ENCODE results near the gene RAD9A.

RAD9A gene

GRCh38 chr11:67391304-67392182 lies at the start of gene RAD9A:
RAD9A (plus strand) TSS chr11:67391986; CDS start chr11:67392045, 59 bp downstream.
- peak; percentile 77 to 80 for DNase-seq (ENCODE audit: low read depth in 2 of 2)

DNA sequence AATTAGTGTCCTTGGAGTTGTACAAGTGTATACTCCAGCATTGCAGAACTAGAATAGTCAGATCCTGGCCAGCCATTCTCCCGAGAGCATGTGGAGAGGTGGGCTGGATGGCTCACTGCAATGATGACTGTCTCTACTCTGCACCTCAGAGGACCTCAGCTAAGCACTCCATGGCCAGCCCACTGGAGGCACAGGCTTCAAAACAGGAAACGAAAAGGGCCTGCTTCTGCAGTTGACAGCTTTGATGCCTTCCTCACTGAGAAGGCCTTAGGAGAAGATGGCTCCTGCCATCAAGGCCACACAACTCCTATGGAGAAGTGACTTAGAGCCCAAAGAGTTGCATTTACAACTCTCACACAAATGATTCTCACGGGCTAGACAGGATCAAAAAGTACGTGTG lies 47.5 kb upstream of the RAD9A start:
- DNase-seq (ENCODE audit: low read depth in 2 of 2) = no peak

- DNase-seq (ENCODE audit: low read depth in 2 of 2) = no peak
These were observed 46.4 kb upstream of the RAD9A start for GRCh38 chr11:67345247-67345919.

GRCh38 chr11:67345920-67346819 lies 45.6 kb upstream of the RAD9A start:
- DNase-seq (ENCODE audit: low read depth in 2 of 2) = no peak

DNA sequence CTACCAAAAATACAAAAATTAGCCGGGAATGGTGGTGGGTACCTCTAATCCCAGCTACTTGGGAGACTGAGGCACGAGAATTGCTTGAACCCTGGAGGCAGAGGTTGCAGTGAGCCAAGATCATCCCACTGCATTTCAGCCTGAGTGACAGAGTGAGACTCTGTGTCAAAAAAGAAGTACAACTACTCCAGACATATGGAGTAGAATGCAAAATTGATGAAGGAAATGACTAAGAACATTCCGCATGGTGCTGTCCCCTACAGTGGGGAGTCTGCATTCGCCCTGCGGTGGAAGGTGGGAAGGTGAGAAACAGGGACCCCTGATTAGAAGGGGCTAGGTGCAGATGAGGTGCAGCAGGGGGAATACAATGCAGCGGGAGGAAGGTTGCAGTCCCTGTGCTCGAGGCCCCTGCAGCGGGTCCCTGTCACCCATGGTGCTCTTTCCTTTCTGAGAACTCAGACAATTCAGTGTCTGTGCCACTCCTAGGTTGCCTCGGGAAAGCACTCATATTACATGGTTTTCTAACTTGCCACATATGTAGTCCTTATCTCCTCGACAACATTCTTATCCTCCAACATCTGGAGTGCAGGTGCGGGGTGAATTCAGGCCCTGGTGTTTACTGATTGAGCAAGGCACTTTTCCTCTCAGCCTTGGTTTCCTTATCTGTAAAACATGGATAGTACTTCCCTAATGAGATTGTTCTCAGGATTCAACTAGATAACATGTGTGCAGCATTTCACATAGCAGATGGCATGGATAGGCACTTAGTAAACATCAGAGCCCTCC lies 43.6 kb upstream of the RAD9A start:
- DNase-seq (ENCODE audit: low read depth in 2 of 2) = no peak

GRCh38 chr11:67349036-67349435 lies 42.8 kb upstream of the RAD9A start:
- no peak for DNase-seq (ENCODE audit: low read depth in 2 of 2)

GRCh38 chr11:67349457-67349856 lies 42.3 kb upstream of the RAD9A start:
- DNase-seq (ENCODE audit: low read depth in 2 of 2) = no peak

GRCh38 chr11:67349928-67350465 lies 41.8 kb upstream of the RAD9A start:
- no peak for DNase-seq (ENCODE audit: low read depth in 2 of 2)

DNA sequence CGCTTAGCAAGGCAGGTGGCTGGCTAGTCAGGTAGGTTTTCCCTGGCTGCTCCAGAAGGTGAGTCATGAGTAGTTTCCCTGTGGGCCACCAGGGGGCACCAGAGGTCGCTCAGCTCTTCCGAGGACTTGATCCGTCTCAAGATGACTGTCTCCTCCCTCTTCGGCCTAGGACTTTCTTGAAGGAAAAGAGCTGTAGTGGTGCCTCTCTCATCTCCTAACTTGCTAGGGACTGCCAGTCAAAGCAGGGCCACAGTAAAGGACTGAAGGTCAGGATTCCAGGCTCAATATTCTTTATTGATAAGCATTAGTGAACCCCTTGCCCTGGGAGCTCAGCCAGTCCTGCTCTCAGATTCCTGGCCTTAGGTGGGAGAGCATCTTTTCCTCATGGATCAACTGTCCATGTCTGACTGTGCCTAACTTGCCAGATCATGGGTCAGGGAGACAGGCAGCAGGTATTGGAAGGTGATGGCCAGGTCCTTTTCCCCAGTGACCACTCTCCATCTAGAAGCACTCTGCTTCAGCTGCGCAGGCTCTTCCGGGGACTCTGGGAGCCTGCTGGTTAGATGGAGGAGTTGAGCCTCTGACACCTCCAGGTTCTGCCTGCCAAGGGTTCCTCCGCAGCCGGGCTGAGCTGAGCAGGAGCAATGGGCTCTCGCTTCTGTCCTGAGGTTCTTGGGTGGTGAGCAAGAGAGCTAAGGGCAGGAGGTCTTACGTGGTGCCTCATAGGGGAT lies 40.3 kb upstream of the RAD9A start:
- DNase-seq (ENCODE audit: low read depth in 2 of 2) = peak; percentile 26 to 41

DNA sequence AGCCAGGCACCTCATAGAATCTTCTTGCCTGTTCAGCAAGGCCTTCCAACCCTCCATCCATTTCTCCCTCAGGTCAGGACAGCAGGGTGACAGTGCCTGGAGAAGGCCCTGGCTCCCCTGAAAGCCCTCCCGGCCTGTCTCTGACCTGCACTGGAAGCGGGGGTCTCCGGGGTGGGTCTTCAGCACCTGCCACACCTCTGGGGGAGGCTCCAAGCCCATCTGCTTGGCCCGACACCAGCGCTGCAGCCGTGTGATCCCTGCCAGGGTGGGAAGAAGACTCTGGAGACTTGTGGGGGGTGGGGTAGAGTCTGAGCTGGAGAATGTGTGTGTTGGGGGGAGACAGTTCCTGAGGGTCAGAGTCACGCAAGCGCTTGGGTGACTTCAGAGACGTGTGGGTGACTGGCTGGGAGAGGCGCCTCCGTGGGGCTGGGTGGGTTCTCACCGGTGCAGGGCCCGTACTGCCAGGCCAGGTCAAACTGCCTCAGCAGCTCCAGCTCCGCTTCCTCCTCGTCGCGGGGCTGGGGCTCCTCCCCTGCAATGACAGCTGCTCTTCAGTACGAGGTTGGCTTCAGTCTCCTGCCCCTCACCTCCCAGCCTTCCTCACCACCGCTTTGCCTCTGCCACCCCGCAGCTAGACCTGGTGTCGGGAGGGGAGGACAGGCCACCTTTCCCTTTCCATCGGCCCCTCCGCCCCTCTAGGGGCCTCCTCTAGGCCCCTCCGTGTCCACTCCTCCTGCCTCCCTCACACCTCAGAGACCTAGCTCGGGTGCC lies 39.1 kb upstream of the RAD9A start:
- DNase-seq (ENCODE audit: low read depth in 2 of 2) = no peak

DNA sequence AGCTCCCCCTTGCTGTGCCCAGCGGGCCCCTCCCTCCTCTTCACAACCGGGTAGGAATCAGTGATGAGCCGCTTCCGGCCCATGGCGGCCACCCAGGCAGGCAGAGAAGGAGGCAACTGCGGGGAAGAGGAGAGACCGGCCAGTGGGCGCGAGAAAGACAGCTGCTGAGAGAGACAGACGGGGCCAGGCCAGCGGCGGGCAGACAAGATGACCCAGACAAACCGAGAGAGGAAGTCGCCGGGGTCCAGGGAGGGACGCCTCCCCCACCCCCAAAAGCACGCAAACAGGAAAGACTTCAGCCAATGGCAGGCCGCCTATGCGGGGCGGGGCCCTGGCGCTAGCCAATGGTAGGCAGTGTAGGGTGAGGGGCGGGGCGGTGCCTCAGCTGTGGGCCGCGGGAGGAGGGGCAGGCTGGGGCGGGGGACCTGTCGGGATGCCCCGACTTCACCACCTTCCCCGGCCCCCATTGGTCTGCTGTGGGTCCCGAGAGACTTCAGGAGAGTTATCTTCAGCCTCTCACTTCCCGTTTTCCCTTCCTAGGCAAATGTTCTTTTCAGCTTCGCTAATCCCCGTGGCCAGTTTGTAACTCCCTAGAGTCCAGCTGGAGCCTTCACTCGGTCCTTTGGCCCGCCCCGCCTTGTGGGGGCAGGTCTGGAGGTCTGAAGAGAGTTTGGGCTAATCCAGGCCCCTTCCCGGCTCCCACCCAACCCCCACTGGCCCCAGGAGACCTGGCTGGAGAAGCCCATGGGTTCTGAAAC lies 38.3 kb upstream of the RAD9A start, which contains the start of gene POLD4:
Gene POLD4, minus strand, starts transcription at position 230 of the 758 bp plus-strand sequence. Its CDS starts 147 bp downstream, at position 83.
- peak; percentile 89 to 94 for DNase-seq (ENCODE audit: low read depth in 2 of 2)

DNA sequence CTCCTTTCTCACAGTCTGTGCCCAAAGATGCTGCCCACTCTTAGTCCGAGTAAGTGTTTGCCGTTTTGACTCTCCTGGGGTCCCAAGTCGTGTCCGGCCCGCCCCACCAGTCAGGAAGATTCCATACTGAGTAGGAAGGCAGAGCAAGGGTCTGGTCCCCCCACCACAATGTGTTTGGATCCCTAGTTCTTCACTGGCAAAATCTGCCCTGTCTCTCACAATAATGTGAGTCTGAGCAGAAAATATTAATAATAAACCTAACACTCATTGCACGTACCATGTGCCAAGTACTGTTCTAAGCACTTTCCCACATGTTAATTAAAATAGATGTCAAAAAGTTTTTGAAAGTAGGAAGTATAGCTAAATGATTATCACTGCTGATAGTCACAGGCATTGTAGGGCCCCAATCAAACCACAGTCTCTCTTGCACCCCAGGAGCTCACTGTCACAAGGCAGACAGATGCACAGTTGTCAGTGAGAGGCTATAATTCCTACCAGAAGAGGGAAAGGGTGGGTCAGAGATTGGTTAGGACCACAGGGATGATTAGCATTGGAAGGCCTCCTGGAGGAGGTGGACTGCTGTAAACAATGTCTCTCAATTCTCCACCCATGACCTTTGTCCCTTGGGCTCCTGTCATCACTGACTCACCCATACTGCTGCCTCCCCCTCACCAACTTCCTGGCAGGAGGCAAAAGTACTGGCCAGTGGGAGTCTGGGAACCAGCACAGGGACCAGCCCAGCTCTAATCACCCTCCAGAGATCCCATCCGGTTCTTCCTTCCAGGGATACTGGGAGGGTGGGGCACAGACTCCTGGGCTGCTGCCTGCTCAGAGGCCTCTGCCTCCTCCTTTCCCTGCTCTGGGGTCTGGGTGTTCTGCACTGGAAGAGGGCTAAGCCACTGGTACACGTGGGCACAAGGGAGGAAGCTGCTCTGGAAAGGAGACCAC lies 37.4 kb upstream of the RAD9A start:
- no peak for DNase-seq (ENCODE audit: low read depth in 2 of 2)

DNA sequence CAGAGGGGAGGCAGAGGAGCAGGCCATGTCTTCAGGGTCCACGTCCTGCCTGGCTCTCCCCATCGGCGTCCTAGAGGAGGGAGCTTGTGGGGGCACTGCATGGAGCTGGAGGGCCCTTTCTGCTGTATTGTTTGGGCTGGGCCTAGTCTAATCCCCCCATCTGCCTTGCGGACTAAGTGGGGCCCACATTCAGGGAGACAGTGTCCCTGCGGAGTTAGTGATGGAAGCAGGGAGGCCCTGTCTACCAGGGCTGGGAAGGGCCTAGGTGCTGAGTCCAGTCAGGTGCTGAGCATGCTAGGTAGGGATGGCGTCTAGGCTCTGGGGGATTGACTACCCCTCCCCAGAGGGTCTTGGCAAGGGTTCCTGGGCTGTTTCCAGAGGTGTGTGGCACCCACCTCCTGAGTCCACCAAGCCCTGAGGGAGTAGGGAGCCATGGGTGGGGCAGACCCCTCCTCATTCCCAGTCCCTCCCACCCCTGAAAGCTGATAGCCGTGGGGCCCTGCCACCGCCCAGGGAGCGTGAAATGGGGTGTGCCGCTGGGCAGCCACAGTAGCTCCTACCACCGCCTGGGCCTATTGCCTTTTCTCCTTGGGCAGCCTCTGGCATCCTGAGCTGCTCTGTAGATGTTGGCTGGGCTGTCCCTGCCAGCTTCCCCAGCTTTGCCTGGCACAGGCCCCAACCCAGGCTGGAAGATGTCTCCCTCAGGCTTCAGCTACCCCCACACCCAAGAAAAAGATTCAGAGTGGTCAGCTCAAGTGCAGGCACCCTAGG lies 36.6 kb upstream of the RAD9A start:
- no peak for DNase-seq (ENCODE audit: low read depth in 2 of 2)

DNA sequence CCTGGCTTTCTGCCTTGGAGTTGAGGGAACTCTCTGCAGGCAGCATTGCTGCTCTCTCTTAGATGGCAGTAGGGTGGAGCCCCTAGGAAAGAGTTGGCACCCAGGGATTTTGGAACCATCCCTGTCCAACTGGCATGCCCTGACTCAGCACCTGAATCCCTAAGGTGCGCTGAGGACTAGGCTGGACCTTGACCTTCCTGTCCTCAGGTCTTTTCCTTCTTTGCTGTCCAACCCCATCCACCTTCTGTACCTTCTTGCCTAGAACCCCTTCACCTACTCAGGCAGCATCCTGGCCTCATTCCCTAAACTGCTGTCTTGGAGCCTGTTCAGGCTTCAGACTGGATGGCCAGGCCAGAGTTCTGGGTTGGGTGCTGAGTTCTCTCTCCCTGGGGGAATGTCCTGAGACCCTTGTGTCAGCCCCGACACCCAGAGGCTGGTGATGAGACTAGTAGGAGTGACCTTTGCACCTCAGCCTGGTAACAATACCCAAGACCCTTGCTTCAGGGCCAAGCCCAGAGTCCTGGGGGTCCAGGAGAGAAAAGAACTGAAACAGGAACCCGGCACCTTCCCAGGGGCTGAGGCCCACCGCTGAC lies 35.9 kb upstream of the RAD9A start:
- no peak for DNase-seq (ENCODE audit: low read depth in 2 of 2)

- DNase-seq (ENCODE audit: low read depth in 2 of 2) = no peak
These were observed 35.4 kb upstream of the RAD9A start for GRCh38 chr11:67356387-67356863.
